Femur (tissue), 1 donor: ENCODE data around the gene AOAH.

ENCODE experiments used
- DNase-seq: peaks from one replicate; pipeline ENCODE4 v3.0.0-alpha.2; 2017

Gene AOAH

DNA sequence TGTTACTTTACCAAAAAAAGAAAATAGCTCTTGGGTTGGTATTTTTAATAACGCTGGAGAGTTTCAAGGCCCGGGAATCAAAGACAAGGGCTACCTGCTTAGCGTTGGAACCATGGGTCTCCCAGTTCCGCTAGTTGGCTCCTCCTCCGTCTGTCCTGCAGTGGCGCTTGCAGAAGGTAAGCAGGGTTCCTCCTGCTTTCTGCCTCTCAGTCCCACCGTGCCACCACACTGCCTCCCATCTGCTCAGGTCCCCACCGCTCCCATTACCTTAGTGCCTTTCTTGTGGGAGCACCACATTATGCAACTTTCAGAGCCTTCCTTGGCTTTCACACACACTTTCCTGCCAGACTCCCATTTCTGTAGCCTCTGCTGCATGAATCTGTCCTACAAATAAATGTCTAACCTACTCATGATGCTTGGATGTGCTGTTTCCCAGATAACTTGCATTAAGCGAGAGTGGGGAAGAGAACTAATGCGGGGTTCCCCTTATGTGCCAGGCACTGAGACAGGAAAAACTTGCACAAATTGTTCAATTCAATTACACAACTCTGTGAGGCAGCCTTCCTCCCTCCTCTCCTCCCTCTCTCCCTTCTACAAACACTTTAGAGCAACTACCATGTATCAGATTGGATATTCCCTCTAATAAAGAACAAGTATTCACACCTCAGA, 124.5 kb downstream of the AOAH start:
- no peak for DNase-seq

DNA sequence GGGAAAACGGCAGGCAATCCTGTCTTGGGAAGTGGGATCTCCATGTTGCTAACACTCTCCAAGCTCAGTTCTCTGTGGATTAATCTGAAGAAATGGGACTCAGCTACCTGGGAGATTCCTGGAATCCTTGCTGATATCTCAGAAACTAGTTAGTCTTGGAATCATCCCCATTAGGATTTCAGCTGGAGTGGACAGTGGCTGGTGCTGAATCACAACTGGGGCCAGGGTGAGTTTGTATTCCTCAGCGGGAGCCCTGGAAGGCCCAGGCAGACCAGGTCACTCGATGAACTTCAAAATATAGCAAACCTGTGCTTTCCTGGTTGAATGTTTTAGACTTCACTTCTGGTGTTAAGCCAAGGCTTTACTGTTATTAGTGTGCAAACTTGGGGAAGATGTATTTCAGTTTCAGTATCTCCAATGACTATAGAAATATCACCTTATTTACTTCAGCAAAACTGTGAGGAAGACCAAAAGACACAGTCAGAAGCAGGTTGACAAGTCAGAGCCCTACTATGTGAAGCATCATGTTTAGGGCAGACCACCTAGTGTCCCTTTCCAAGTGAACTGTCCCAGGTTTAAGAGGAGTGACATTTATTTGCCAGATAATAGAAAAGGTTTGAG, 126.1 kb downstream of the AOAH start:
- DNase-seq = no peak

- DNase-seq = no peak
Measured at GRCh38 chr7:36597090-36597773, 127.1 kb downstream of the AOAH start.

DNA sequence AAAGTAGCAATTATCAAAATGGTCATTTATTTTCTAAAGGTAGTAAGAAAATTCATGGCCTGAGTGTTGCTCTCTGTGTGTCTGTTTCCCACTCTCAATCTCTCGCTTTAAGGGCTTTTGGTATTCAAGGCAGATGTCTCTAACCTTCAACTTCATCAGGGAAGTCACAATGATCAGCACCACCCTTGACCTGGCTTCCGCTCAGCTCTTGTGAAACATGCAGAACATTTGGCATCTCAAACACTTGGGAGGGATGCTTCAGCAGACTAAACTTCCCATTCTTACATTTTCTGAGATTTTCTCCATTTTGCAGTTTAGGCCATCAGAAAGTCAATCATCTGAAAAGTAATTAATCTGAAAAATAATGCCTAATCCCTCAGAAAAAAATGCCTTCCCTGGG, 129.8 kb downstream of the AOAH start:
- no peak for DNase-seq

GRCh38 chr7:36591636-36592035, 132.7 kb downstream of the AOAH start:
- DNase-seq = no peak

DNA sequence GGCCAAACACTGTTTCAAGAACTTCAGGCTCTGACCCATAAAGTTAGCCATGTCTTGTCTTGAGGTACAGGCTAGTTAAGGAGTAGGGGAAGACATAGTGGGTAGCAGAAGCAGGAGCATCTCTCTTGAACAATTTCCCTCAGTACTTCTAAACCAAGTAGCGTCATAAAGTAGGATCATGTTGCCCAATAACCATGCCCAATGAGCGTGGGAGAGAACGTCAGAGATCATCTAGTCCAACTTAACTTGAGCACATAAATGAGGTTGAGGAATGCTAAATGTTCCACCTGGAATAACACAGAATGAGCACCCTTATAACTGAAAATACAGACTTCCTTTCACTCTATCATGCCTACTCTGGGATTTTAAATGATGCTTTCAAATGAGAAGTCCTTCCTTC, 134.9 kb downstream of the AOAH start:
- DNase-seq = no peak

DNA sequence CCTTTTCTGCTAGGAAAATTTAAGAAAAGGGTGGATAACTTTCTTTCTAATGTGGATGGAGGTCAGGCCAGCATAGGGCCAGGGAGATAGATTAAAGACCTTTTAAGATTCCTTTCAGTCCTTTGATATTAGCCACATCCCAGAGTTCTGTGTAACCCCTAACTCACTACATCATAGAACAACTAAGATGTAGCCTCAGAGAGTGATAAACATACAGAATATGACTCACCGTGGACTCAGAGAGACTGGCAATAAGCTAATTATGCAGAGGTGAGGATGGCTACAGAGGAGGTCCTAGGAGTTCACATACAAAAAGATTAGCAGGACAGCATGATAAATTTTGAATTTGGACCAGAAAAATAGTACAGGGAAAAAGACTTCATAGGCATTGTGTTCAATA, 141.0 kb downstream of the AOAH start:
- no peak for DNase-seq

DNA sequence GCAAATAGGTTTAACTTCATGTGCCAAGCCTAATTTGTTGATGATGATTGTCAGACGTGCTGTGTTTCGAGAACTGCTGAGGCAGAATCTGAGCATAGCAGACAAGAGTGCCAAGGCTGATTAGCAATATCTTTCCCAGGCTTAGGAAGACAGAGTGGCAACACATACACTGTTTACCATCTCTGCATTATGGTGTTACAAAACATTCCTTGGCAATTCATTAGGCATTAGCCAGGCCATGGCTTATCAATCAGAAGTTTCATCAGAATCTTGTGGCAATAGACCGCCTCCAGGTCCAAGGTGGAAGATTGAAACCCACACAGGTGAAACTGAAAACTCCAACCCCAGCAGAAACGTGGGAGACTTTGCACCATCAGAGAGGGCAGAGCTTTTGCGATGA, 148.5 kb downstream of the AOAH start:
- DNase-seq = no peak

- DNase-seq = no peak
Measured at GRCh38 chr7:36573066-36573465, 151.2 kb downstream of the AOAH start.

DNA sequence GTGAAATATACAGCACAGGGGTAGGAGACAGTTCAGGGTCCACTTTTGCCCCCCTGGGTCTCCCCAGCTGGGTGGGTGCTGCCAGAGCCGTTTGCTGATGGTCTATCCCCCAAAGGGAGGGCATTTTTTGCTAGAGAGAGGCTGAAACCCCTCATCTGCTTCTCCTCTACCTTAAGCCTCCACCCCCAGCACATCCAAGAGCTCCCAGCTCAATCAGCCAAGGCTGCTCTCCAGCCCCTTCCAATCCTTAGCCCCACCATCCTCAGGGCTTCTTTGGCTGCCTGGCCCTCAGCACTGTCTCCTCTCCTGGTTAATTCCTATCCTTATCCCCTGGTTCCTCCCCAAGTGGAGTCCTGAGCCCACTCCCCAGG, 153.1 kb downstream of the AOAH start:
- no peak for DNase-seq

DNA sequence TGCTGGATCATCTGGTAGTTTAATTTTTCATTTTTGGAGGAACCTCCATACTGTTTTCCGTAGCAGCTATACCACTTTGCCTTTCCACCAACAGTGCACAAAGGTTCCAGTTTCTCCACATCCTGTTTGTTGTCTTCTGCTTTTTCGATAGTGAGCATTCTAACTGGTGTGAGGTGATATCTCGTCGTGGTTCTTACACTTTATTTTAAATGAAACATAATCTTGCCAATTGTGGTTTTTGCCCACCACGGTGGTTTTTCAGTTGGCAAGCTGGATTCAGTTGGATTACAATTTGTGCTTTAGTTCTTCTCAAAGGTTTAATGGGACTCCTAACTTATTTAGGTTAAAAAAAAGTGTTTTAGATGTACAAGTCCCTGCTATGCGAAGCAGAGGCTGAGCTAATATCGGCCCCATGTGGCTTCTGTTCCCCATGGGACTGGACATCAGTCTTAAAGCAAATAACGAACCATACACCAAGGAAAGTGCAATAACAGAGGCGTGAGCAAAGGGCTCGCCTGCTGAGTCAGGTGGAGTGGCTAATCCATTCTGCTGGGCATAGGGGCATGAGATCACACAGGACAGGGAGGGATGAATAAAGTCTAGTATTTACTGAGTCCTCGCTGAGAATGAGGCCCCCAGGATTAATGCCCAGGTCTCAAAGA, 153.6 kb downstream of the AOAH start:
- no peak for DNase-seq

- no peak for DNase-seq
Measured at GRCh38 chr7:36568452-36568849, 155.8 kb downstream of the AOAH start.

DNA sequence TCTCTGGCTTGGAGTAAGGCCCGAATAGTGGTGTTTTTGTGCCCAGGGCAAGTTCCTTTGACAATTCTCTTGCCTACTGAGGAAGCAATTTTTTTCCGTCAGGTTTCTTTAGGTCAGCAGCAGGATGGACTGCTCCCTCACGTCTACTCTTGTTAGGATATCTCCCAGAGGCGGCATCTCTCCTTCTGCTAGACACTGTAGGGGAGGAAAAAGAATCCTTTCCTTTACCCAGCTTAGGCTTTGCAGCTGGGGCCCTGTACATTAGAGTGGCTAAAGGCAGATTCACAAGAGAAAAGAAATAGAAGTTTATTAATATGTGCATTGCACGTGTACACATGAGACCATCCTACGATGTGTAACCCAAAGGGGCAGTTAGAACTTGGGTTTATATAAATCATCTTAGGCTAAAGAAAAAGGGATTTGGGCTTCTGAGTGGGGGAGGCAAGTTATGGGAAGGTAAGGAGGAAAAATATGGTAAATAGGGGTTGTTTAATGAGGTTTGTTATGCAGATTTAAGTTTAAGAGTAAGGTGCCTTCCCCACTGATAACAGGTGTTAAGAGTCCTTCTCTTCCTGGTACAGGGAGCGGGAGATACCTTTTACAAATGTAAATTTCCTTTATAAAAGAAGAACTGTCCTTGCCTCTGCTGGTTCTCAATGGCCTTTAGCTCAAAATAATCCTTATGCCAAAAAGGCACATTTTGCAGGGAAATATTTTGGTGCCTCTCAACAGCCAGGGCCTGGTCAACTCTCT, 156.4 kb downstream of the AOAH start:
- DNase-seq = no peak

- no peak for DNase-seq
Measured at GRCh38 chr7:36565792-36566356, 158.4 kb downstream of the AOAH start.

GRCh38 chr7:36564489-36564888, 159.8 kb downstream of the AOAH start:
- DNase-seq = no peak

GRCh38 chr7:36563706-36564327, 160.5 kb downstream of the AOAH start:
- DNase-seq = no peak

DNA sequence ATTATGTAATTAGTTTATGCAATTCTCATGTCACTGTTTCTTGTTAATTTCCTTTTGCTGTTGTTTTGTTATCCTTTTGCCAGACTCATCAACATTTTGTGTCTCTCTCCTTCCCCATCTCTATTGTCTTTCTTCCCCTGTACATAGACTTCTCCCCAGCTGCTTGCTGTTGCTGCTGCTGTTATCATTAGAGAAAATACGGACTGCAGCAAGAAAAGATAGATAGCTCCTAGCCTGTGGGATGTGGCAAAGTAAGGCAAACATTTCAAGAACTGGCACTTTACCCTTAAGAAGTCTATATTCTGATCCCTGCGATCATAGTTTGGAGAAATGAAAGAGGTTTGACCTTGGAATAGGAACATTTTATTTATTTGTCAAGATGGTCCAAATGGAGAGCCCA, 162.2 kb downstream of the AOAH start:
- DNase-seq = no peak

DNA sequence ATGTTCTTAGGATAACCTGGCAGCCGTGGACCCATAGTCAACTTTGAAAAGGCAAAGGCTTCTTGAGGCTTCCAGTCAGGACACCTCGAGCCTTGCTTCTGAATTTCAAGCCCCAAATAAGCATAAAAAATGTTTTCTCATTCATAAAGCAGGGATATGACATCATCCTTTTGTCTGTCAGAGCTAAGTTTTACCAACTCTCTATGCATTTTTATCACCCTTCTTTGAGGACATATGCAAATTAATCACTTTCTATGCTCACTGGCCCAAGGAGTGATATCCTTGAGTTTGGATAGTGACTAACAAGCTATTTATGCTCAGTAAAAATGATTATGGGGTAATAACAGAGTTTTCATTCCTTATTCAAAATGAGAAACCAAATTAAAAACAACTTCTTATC, 175.3 kb downstream of the AOAH start:
- DNase-seq = no peak

GRCh38 chr7:36547416-36547815, 176.9 kb downstream of the AOAH start:
- DNase-seq = no peak

GRCh38 chr7:36546331-36546730, 178.0 kb downstream of the AOAH start:
- no peak for DNase-seq

GRCh38 chr7:36545291-36545690, 179.0 kb downstream of the AOAH start:
- DNase-seq = no peak

DNA sequence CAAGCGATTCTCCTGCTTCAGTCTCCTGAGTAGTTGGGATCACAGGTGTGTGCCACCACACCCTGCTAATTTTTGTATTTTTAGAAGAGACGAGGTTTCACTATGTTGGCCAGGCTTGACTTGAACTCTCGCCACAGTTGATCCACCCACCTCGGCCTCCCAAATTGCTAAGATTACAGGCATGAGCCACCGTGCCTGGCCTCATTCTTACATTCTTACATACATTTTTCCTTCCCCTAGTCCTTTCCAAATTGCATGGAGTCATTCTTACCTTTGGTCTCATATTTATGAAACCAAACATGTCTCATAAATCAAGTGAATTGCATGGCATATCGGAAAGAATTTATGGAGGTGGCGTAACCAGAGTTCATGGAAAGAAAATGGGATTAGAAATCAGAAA, 186.2 kb downstream of the AOAH start:
- no peak for DNase-seq
